Spleen (tissue), 11 donors: ENCODE results near the gene ROM1. TPM values are rescaled to one million over a fixed set of nuclear protein-coding genes. Genes with fewer than 3 reads are reported as not detected.
"Not testable (repeated sequence)": the region's sequence is repeated elsewhere in the genome, so short reads cannot be mapped to it uniquely, and the experiment has no call there.

ENCODE experiments used
- DNase-seq: peaks from one replicate; pipeline ENCODE4 v3.0.0-alpha.2; 2020
- H3K27ac ChIP-seq, 8 donors: fragments of 200-600 bp; sonication (generic) in 7 of 8; 1 replicate in 4 of 8; 2 replicates in 4 of 8; pipeline versions ENCODE4 v1.5.0 to v1.8.0; 2016 to 2021; ENCODE audit warnings: inconsistent platforms in 4 of 8, mild to moderate bottlenecking in 4 of 8, moderate library complexity in 1 of 8
- H3K27me3 ChIP-seq, 7 donors: fragments of 200-600 bp; sonication (generic) in 6 of 7; replicated peaks in 1 of 7; 1 replicate in 4 of 7; 2 replicates in 3 of 7; pipeline versions ENCODE4 v1.5.0 to v1.8.0; 2016 to 2021; ENCODE audit warnings: inconsistent platforms in 3 of 7, mild to moderate bottlenecking in 1 of 7
- H3K36me3 ChIP-seq, 6 donors: fragments of 200-600 bp; sonication (generic) in 5 of 6; 1 replicate in 4 of 6; 2 replicates in 2 of 6; pipeline versions ENCODE4 v1.5.0 to v1.8.0; 2016 to 2021; ENCODE audit warnings: inconsistent platforms in 2 of 6
- H3K4me1 ChIP-seq, 6 donors: fragments of 200-600 bp; sonication (generic) in 5 of 6; 1 replicate in 3 of 6; 2 replicates in 3 of 6; pipeline versions ENCODE4 v1.5.0 to v1.8.0; 2016 to 2021; ENCODE audit warnings: inconsistent platforms in 3 of 6
- H3K4me3 ChIP-seq, 8 donors: fragments of 200-600 bp; sonication (generic) in 7 of 8; 1 replicate in 4 of 8; 2 replicates in 4 of 8; pipeline versions ENCODE4 v1.5.0 to v1.8.0; 2016 to 2021; ENCODE audit warnings: inconsistent platforms in 4 of 8, mild to moderate bottlenecking in 4 of 8, moderate library complexity in 2 of 8
- H3K9me3 ChIP-seq, 8 donors: fragments of 200-600 bp; sonication (generic) in 7 of 8; 1 replicate in 4 of 8; 2 replicates in 4 of 8; pipeline versions ENCODE4 v1.5.0 to v1.8.0; 2016 to 2021; ENCODE audit warnings: inconsistent platforms in 4 of 8
- CTCF ChIP-seq, 11 experiments: fragments of 200-600 bp in 7 of 11; fragments of 450-650 bp in 4 of 11; sonication (generic) in 4 of 11; IDR thresholded peaks in 8 of 11; conservative IDR thresholded peaks in 3 of 11; 1 replicate in 7 of 11; 2 replicates in 4 of 11; pipeline versions ENCODE4 v1.4.0 to v1.8.0; 2016 to 2021; ENCODE audit warnings: antibody characterized with exemption in 11 of 11, inconsistent platforms in 4 of 11, mild to moderate bottlenecking in 1 of 11
- POLR2A ChIP-seq, 3 donors: fragments of 450-650 bp; IDR thresholded peaks; one replicate each; pipeline ENCODE4 v1.5.1; 2017; ENCODE audit warnings: antibody characterized with exemption in 3 of 3, mild to moderate bottlenecking in 1 of 3
- POLR2AphosphoS5 ChIP-seq, 3 donors: sonication (generic); formaldehyde crosslinking; IDR thresholded peaks; one replicate each; pipeline ENCODE4 v1.5.1; 2017; ENCODE audit warnings: antibody characterized with exemption in 3 of 3
- WGBS, 5 donors: extraction: QIAGEN DNeasy Blood & Tissue Kit in 3 of 5; methylation state at CpG; one replicate each; pipeline versions ENCODE4 v1.1.5 to v1.1.7; 2013 to 2018; 5-methylcytosine and 5-hydroxymethylcytosine counted together
- intact Hi-C: fragments of 100-400 bp; cut with DNase I; formaldehyde crosslinking; loops from one replicate; pipeline ENCODE4 v1.15.0; 2023; ENCODE audit warnings: low total_unique reads
- polyA plus RNA-seq, 3 donors: library from polyadenylated mRNA; stranded (reverse); fragments of 200-250 nt; gene quantifications; one replicate each; pipeline ENCODE4 v1.2.1, GENCODE V29; 2013
- total RNA-seq, 7 donors: library from RNA; depleted of rRNA in 3 of 7; stranded (reverse); fragments of >200 nt in 3 of 7; fragmentation: NEBNext Ultra II Directional in 4 of 7; extraction: Animal tissue kit (Norgen Biotek cat#: 25700) in 4 of 7; gene quantifications; one replicate each; pipeline versions ENCODE4 v1.1.0 to v1.2.1, GENCODE V29; 2016 to 2021
- donor health status: healthy with polysubstance abuse.
- donor health status: DM: no; HTN: no; CAD: no; lungs with moderate emphysema.
- donor health status: DM: no; HTN: no; CAD: no.
- donor health status: Bipolar disorder and iron deficiency.
- donor health status: healthy.
- donor health status: DM: no; HTN: no; CAD: no.
- donor health status: DM: yes; HTN: yes; CAD: no.

Gene ROM1
- total and polyA plus RNA-seq, 10 donors = 4.2 to 15.0 (median 5.9) TPM

DNA sequence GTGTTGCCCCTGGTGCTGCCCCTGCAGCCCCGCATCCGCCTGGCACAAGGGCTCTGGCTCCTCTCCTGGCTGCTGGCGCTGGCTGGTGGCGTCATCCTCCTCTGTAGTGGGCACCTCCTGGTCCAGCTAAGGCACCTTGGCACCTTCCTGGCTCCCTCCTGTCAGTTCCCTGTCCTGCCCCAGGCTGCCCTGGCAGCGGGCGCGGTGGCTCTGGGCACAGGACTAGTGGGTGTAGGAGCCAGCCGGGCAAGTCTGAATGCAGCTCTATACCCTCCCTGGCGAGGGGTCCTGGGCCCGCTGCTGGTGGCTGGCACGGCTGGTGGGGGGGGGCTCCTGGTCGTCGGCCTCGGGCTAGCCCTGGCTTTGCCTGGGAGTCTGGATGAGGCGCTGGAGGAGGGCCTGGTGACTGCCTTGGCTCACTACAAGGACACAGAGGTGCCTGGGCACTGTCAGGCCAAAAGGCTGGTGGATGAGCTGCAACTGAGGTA is 278 bp downstream of the ROM1 start:
- intact Hi-C loops = no loop called here

GRCh38 chr11:62614275-62614674 is 1.2 kb downstream of the ROM1 start:
- peaks cover 16 to 63% (median 43%) of the 10 kb centered on the region in 6 donors for H3K4me1 ChIP-seq
- intact Hi-C loops = no loop called here
- H3K36me3 ChIP-seq = peaks cover 0 to 69% (median 29%) of the 10 kb centered on the region in 6 donors
- DNase-seq = no peak
- H3K27me3 ChIP-seq = no peaks in the 10 kb centered on the region
- H3K4me3 ChIP-seq = no peak overlapping the region
- TF ChIP-seq POLR2A (IDR thresholded peaks at IDR 0.05) = no peak
- TF ChIP-seq CTCF (IDR thresholded peaks at IDR 0.05 in 8 of 11, conservative IDR thresholded peaks at IDR 0.05 in 3 of 11) = no peak
- TF ChIP-seq POLR2AphosphoS5 (IDR thresholded peaks at IDR 0.05) = peak in 1 of 3 donors; percentile 10
- no peaks in the 10 kb centered on the region for H3K9me3 ChIP-seq
- peak overlapping the region in 6 of 8 donors; percentile 95 to 99 (median 98) for H3K27ac ChIP-seq
- 72 to 87% (median 81%) methylated on average over 8 of the region's 8 CpGs for WGBS, 5 donors

More for the DNA sequence above, 278 bp downstream of the ROM1 start:
- Histone ChIP-seq H3K36me3 (peaks cover 0 to 69% (median 35%) of the 10 kb centered on the region in 6 donors), H3K9me3 (no peaks in the 10 kb centered on the region), H3K4me1 (peaks cover 16 to 68% (median 47%) of the 10 kb centered on the region in 6 donors), H3K4me3 (peak overlapping the region in 6 of 8 donors; percentile 55 to 86 (median 74)), H3K27me3 (no peaks in the 10 kb centered on the region), H3K27ac (peak overlapping the region; percentile 95 to 99 (median 98))
- DNase-seq = no peak
- no peak for TF ChIP-seq POLR2A (IDR thresholded peaks at IDR 0.05)
- TF ChIP-seq POLR2AphosphoS5 (IDR thresholded peaks at IDR 0.05) = peak in 2 of 3 donors; percentile 3 to 66
- 41 to 73% (median 69%) methylated on average over 5 to 15 of the region's 15 CpGs for WGBS, 5 donors

GRCh38 chr11:62615521-62615920 is 2.5 kb downstream of the ROM1 start:
- no peak for DNase-seq
- no peak for TF ChIP-seq POLR2A (IDR thresholded peaks at IDR 0.05)
- TF ChIP-seq POLR2AphosphoS5 (IDR thresholded peaks at IDR 0.05) = peak in 1 of 3 donors; percentile 16
- no peak for TF ChIP-seq CTCF (IDR thresholded peaks at IDR 0.05 in 8 of 11, conservative IDR thresholded peaks at IDR 0.05 in 3 of 11)

DNA sequence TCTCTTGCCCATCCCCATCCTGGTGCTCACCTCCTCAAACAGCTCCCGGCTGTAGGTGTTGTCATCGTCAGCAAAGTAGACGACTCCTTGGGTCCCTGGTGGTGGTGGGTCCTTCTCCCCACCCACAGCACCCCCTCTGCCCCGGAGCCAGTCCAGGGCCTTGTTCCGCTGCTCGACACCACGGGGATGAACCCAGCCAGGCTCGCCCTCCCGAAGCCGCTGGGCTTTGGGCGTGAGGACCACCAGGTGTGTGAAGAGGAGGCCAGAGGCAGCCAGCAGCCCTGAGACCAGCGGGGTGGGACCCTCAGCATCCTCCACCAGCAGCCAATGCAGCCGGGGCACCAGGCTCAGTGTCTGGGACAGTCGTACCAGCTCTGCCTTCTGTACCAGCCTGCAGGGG is 3.9 kb downstream of the ROM1 start:
- DNase-seq, H3K4me3 ChIP-seq, H3K27ac ChIP-seq, H3K9me3 ChIP-seq, intact Hi-C loops, H3K27me3 ChIP-seq: not testable (repeated sequence)
- WGBS, 5 donors = 89 to 97% (median 96%) methylated on average over 10 to 14 of the region's 14 CpGs
- peaks cover 13 to 60% (median 32%) of the 10 kb centered on the region in 6 donors for H3K4me1 ChIP-seq
- TF ChIP-seq POLR2AphosphoS5 (IDR thresholded peaks at IDR 0.05) = peak in 1 of 3 donors; percentile 17
- peaks cover 0 to 56% (median 23%) of the 10 kb centered on the region in 6 donors for H3K36me3 ChIP-seq

More at GRCh38 chr11:62615521-62615920, 2.5 kb downstream of the ROM1 start:
- H3K36me3 ChIP-seq = peaks cover 0 to 62% (median 28%) of the 10 kb centered on the region in 6 donors
- H3K4me1 ChIP-seq = peaks cover 17 to 63% (median 38%) of the 10 kb centered on the region in 6 donors
- no peak overlapping the region for H3K4me3 ChIP-seq
- WGBS, 5 donors = 89 to 93% (median 90%) methylated on average over 6 to 7 of the region's 7 CpGs
- no peaks in the 10 kb centered on the region for H3K9me3 ChIP-seq
- H3K27me3 ChIP-seq = no peaks in the 10 kb centered on the region
- intact Hi-C loops = no loop called here
- peak overlapping the region in 2 of 8 donors; percentile 21 to 98 for H3K27ac ChIP-seq

- TF ChIP-seq POLR2A (IDR thresholded peaks at IDR 0.05) (no peak), CTCF (IDR thresholded peaks at IDR 0.05 in 8 of 11, conservative IDR thresholded peaks at IDR 0.05 in 3 of 11) (no peak), POLR2AphosphoS5 (IDR thresholded peaks at IDR 0.05) (no peak)
- H3K27ac ChIP-seq = peak overlapping the region; percentile 78 to 95 (median 92)
- no peaks in the 10 kb centered on the region for H3K27me3 ChIP-seq
- WGBS, 5 donors = 30 to 36% (median 32%) methylated on average over 8 of the region's 8 CpGs
- H3K4me1 ChIP-seq = peaks cover 13 to 35% (median 20%) of the 10 kb centered on the region in 6 donors
- peaks cover under 1 to 54% (median 26%) of the 10 kb centered on the region in 6 donors for H3K36me3 ChIP-seq
- intact Hi-C loops = no loop called here
- H3K4me3 ChIP-seq = peak overlapping the region; percentile 72 to 91 (median 80)
- H3K9me3 ChIP-seq = no peaks in the 10 kb centered on the region
- DNase-seq = no peak
Measured at GRCh38 chr11:62621027-62621566, 8.0 kb downstream of the ROM1 start.
